Measurements from ENCODE around the gene ZNF217.
"Not testable (repeated sequence)": the region's sequence is repeated elsewhere in the genome, so short reads cannot be mapped to it uniquely, and the experiment has no call there.

Gene ZNF217

DNA sequence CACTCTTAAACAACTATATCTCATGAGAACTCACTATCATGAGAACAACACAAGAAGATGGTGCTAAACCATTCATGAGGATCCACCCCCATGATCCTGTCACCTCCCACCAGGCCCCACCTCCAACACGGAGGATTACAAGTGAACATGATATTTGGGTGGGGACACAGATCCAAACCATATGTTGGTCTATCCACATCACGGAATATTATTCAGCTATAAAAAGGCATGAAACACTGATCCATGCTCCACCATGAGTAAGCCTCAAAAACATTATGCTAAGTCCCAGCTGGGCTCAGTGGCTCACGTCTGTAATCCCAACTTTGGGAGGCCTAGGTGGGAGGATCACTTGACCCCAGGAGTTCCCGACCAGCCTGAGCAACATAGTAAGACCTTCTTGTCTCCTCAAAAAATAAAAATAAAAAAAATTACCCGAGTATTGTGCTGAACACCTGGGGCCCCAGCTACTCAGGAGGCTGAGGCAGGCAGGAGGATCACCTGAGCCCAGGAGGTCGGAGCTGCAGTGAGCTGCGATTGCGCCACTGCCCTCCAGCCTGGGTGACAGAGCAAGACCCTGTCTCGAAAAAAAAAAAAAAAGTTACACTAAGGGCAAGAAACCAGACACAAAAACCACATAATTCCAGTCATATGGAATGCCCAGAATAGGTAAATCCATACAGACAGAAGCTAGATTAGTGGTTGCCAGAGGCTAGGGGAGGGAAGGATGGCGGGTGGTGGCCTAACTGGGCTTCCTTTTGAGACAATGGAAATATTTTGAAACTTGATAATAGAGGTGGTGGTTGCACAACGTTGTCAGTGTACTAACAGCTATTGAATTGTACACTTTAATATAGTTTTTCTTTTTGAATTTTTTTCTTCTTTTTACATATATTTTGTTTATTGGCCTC lies 43.1 kb downstream of the ZNF217 start:
- TF ChIP-seq EZH2phosphoT487 (IDR thresholded peaks at IDR 0.05; ENCODE audit: borderline replicate concordance, low read length) = no peak
- TF ChIP-seq, protein P1, sequence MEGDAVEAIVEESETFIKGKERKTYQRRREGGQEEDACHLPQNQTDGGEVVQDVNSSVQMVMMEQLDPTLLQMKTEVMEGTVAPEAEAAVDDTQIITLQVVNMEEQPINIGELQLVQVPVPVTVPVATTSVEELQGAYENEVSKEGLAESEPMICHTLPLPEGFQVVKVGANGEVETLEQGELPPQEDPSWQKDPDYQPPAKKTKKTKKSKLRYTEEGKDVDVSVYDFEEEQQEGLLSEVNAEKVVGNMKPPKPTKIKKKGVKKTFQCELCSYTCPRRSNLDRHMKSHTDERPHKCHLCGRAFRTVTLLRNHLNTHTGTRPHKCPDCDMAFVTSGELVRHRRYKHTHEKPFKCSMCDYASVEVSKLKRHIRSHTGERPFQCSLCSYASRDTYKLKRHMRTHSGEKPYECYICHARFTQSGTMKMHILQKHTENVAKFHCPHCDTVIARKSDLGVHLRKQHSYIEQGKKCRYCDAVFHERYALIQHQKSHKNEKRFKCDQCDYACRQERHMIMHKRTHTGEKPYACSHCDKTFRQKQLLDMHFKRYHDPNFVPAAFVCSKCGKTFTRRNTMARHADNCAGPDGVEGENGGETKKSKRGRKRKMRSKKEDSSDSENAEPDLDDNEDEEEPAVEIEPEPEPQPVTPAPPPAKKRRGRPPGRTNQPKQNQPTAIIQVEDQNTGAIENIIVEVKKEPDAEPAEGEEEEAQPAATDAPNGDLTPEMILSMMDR (IDR thresholded peaks at IDR 0.05; ENCODE audit: low read depth, low read length, poor library complexity, severe bottlenecking) = no peak
- Histone ChIP-seq H3K36me3 (ENCODE audit: control insufficient read depth, low read length) (no peaks in the 10 kb centered on the region), H3K9me2 (replicated peaks; ENCODE audit: control insufficient read depth, low read length) (no peaks in the 10 kb centered on the region), H3K4me1 (ENCODE audit: control insufficient read depth, low read length) (no peaks in the 10 kb centered on the region), H3K4me2 (ENCODE audit: low read length) (no peak overlapping the region), H3K27me3 (ENCODE audit: control insufficient read depth, low read length) (no peaks in the 10 kb centered on the region), H3K27ac (ENCODE audit: low read depth, low read length) (no peak overlapping the region), H3K9me3 (ENCODE audit: control insufficient read depth, insufficient read depth, low read length) (no peaks in the 10 kb centered on the region), H4K20me1 (ENCODE audit: control insufficient read depth, insufficient read depth, low read depth, low read length) (no peaks in the 10 kb centered on the region), H3K4me3 (ENCODE audit: low read length) (no peak overlapping the region), H3K79me2 (ENCODE audit: control insufficient read depth, low read length) (no peaks in the 10 kb centered on the region), H3F3A (ENCODE audit: control insufficient read depth, insufficient read depth) (no peaks in the 10 kb centered on the region)

DNA sequence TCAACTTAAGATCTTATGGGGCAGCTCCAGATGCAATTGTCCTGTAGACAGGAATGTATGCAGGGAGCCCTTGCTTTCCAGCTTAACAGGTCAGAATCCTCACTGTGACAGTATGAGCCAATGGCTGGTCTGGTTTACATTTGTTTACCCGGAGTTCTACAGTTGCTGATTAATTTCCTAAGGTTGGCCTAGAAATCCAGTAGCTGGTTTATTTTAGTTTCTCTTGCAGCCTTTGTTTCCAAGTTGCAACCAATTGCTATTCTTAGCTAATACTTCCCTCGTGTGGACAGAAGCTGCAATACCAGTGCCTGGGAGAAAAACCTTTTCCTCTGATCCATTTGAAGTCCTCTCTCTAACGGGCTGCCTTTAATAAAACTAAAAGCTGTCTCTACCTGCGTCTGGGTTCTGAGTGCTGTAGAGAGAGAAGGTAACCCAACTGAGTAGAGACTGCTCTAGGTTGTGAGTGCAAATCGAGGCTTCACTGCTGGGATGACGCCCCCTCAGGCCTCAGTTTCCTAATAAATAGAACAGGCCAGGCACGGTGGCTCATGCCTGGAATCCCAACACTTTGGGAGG lies 45.9 kb downstream of the ZNF217 start:
- Histone ChIP-seq H3K4me2 (ENCODE audit: low read length) (no peak overlapping the region), H3K27me3 (ENCODE audit: control insufficient read depth, low read length) (no peaks in the 10 kb centered on the region), H3F3A (ENCODE audit: control insufficient read depth, insufficient read depth) (no peaks in the 10 kb centered on the region), H3K9me2 (replicated peaks; ENCODE audit: control insufficient read depth, low read length) (no peaks in the 10 kb centered on the region), H3K4me1 (ENCODE audit: control insufficient read depth, low read length) (no peaks in the 10 kb centered on the region), H3K79me2 (ENCODE audit: control insufficient read depth, low read length) (no peaks in the 10 kb centered on the region), H3K36me3 (ENCODE audit: control insufficient read depth, low read length) (no peaks in the 10 kb centered on the region), H3K9me3 (ENCODE audit: control insufficient read depth, insufficient read depth, low read length) (no peaks in the 10 kb centered on the region), H3K4me3 (ENCODE audit: low read length) (no peak overlapping the region), H3K27ac (ENCODE audit: low read depth, low read length) (no peak overlapping the region), H4K20me1 (ENCODE audit: control insufficient read depth, insufficient read depth, low read depth, low read length) (no peaks in the 10 kb centered on the region)
- no peak for TF ChIP-seq EZH2phosphoT487 (IDR thresholded peaks at IDR 0.05; ENCODE audit: borderline replicate concordance, low read length)
- TF ChIP-seq, protein P1 (IDR thresholded peaks at IDR 0.05; ENCODE audit: low read depth, low read length, poor library complexity, severe bottlenecking) = peak; percentile 73

DNA sequence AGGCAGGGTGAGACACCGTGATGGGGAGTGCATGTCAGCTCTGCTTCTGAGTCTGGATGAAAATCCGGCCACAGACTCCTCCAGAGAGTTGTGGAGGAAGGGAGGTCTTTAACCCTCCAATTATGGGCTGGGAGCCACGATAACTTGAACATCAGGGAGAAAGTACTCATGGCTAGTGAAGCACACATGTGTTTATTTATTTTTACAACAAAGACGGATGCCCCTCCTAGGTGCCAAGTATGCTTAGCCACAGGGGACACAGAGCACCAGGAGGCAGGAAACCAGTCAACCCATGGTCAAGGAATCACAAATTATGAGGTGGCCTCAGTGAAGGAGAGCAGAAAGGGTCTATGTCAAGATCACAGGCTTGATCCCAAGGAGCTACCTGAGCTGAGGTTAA lies 54.1 kb downstream of the ZNF217 start:
- H3K27me3 ChIP-seq (ENCODE audit: control insufficient read depth, low read length) = no peaks in the 10 kb centered on the region
- no peaks in the 10 kb centered on the region for H3K36me3 ChIP-seq (ENCODE audit: control insufficient read depth, low read length)
- H3K9me3 ChIP-seq (ENCODE audit: control insufficient read depth, insufficient read depth, low read length) = no peaks in the 10 kb centered on the region
- no peak overlapping the region for H3K4me3 ChIP-seq (ENCODE audit: low read length)
- no peaks in the 10 kb centered on the region for H3K9me2 ChIP-seq (replicated peaks; ENCODE audit: control insufficient read depth, low read length)
- H3F3A ChIP-seq (ENCODE audit: control insufficient read depth, insufficient read depth) = no peaks in the 10 kb centered on the region
- TF ChIP-seq, protein P1 (IDR thresholded peaks at IDR 0.05; ENCODE audit: low read depth, low read length, poor library complexity, severe bottlenecking) = no peak
- no peak for TF ChIP-seq EZH2phosphoT487 (IDR thresholded peaks at IDR 0.05; ENCODE audit: borderline replicate concordance, low read length)
- no peaks in the 10 kb centered on the region for H4K20me1 ChIP-seq (ENCODE audit: control insufficient read depth, insufficient read depth, low read depth, low read length)
- H3K27ac ChIP-seq (ENCODE audit: low read depth, low read length) = no peak overlapping the region
- no peaks in the 10 kb centered on the region for H3K4me1 ChIP-seq (ENCODE audit: control insufficient read depth, low read length)
- no peak overlapping the region for H3K4me2 ChIP-seq (ENCODE audit: low read length)
- no peaks in the 10 kb centered on the region for H3K79me2 ChIP-seq (ENCODE audit: control insufficient read depth, low read length)

DNA sequence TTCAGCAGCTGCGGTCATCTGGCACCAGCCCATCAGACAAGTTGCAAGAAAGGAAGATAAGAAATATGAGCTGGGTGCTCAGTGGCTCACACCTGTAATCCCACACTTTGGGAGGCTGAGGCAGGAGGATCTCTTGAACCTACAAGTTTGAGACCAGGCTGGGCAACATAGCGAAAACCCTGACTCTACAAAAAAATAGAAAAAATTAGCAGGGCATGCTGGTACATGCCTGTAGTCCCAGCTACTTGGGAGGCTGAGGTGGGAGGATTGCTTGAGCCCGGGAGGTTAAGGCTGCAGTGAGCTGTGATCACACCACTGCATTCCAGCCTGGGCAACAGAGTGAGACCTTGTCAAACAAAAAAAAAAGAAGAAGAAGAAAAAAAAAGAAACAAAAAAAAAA lies 57.3 kb downstream of the ZNF217 start:
- not testable (repeated sequence) for H3F3A ChIP-seq (ENCODE audit: control insufficient read depth, insufficient read depth); H3K4me3 ChIP-seq (ENCODE audit: low read length); H3K27ac ChIP-seq (ENCODE audit: low read depth, low read length); H3K4me2 ChIP-seq (ENCODE audit: low read length); H3K27me3 ChIP-seq (ENCODE audit: control insufficient read depth, low read length); H3K9me3 ChIP-seq (ENCODE audit: control insufficient read depth, insufficient read depth, low read length); H3K9me2 ChIP-seq (replicated peaks; ENCODE audit: control insufficient read depth, low read length); H3K79me2 ChIP-seq (ENCODE audit: control insufficient read depth, low read length); H3K36me3 ChIP-seq (ENCODE audit: control insufficient read depth, low read length); H4K20me1 ChIP-seq (ENCODE audit: control insufficient read depth, insufficient read depth, low read depth, low read length)
- peaks cover 21% of the 10 kb centered on the region for H3K4me1 ChIP-seq (ENCODE audit: control insufficient read depth, low read length)
